HG02885 (cell line): Measurements from ENCODE around the gene LRP1-AS.

Experiments
- ATAC-seq: cut with Tn5 transposase; IDR thresholded peaks from one replicate; pipeline ENCODE4 v1.9.1; 2021; ENCODE audit warnings: mild to moderate bottlenecking; ENCODE audit not compliant: unreplicated experiment, poor library complexity

Gene LRP1-AS

GRCh38 chr12:57105011-57105753, 42.2 kb downstream of the LRP1-AS start:
- no peak for ATAC-seq

- no peak for ATAC-seq
These were observed 43.0 kb downstream of the LRP1-AS start for GRCh38 chr12:57104292-57104910.

GRCh38 chr12:57103856-57104255, 43.6 kb downstream of the LRP1-AS start:
- ATAC-seq, result no peak

- ATAC-seq, result no peak
These were observed 45.3 kb downstream of the LRP1-AS start for GRCh38 chr12:57101892-57102695.

- ATAC-seq, result no peak
These were observed 47.7 kb downstream of the LRP1-AS start for GRCh38 chr12:57099766-57100165.

GRCh38 chr12:57099047-57099714, 48.2 kb downstream of the LRP1-AS start:
- no peak for ATAC-seq

- no peak for ATAC-seq
These were observed 48.9 kb downstream of the LRP1-AS start for GRCh38 chr12:57098546-57098945.

GRCh38 chr12:57097554-57097835, 49.9 kb downstream of the LRP1-AS start:
- no peak for ATAC-seq

GRCh38 chr12:57096748-57097553, 50.5 kb downstream of the LRP1-AS start:
- ATAC-seq, result no peak

- ATAC-seq, result no peak
These were observed 51.3 kb downstream of the LRP1-AS start for GRCh38 chr12:57096099-57096572.

- ATAC-seq, result no peak
These were observed 52.0 kb downstream of the LRP1-AS start for GRCh38 chr12:57095440-57095839.
